Fibroblast of peridontal ligament (primary cell): ENCODE data around the gene FIZ1.

ENCODE experiments used
- DNase-seq: peaks from one replicate; pipeline ENCODE4 v3.0.0-alpha.2; 2010; ENCODE audit errors: extremely low read depth

FIZ1 gene, protein sequence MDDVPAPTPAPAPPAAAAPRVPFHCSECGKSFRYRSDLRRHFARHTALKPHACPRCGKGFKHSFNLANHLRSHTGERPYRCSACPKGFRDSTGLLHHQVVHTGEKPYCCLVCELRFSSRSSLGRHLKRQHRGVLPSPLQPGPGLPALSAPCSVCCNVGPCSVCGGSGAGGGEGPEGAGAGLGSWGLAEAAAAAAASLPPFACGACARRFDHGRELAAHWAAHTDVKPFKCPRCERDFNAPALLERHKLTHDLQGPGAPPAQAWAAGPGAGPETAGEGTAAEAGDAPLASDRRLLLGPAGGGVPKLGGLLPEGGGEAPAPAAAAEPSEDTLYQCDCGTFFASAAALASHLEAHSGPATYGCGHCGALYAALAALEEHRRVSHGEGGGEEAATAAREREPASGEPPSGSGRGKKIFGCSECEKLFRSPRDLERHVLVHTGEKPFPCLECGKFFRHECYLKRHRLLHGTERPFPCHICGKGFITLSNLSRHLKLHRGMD

DNA sequence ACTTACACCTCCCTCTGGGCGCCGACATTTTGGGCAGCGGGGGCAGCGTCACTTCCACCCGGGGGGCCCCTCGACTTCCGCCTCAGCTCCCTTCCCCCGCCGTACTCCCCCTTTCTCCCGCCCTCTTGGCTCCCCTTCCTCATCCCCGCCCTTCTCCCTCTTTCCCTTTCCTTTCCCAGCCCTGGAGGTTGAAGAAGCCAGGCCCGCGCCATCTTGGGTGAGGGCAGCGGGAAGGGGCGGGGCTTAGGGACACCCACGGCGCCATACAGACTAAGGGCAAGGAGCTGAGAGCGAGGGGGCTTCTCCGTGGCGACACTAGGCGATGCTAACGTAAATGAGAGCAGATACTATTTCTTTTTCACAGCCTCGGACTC, at the start of gene FIZ1:
Gene FIZ1, minus strand, starts transcription at position 50 of the 374 bp plus-strand sequence. CDS start 1,652 bp downstream, outside the sequence.
- peak; percentile 99 for DNase-seq

DNA sequence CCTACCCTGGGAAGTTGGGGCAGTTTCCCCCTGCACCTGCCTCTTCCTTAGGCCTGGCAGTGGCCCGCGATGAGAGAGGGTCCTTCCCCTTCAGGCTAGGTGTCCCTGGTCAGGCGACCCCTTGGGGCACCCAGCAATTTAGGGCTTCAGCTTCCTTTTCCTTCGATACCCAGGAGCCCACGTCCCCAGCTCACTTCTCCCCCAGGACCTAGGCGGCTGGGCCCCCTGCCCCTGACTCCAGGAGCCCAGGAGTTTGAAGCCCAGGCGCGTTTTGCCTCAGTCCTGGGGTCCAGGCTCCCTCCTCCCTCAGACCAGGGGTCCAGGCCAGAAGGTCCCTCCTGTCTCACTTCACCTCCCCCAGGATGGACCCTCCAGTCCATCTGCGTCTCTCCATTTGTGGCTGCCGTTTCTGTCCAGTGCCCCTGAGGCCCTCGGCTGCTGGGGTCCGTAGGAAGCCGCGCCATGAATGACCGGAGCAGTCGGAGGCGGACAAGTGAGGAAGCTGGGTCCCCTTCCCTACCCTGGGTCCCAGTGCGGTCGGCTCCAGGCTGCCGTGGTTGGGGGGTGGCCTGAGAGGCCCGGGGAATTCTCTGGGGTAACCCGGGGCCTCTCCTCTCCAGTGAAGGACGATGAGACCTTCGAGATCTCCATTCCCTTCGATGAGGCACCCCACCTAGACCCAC, 49.4 kb upstream of the FIZ1 start:
- no peak for DNase-seq

DNA sequence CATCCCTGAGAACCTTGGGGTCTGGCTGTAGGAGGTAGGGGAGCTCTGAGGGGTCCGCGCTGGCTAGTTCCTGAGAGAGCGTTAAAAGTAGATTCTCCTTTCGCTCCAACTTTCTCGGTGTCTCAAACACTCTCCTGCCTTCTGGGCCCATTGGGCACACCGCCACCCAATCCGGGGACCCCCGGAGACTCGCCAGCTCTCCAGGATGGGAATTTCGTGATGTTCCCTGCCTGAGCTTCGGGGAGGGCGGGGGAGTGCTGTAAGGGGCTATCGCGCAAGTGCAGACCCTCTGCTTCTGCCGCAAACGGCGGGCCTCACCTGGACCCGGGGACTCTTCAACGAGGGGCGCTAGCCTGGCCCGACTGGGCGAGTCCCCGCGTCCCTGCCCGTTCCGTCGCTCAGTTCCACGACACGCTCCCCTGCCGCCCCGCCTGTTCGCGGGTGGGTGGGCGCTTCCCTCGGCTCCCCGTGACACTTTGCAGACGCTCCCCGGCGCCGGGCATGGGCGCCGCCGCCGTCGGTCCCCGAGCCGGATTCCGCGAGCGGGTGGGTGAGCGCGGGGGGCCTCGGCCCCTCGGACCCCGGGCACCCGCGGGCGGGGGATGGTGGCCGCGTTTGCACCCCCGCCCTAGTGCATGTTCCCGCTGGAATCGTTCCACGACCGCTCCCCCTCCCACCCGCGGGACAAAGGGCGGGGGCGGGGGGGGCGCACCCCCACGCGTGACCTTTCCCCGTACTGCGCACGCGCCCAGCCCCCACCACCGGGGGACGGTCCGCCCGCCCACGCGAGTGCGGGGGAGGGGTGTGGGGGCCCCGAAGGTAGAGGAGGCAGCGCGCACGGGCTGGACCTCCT, 48.6 kb upstream of the FIZ1 start, which contains the start of gene CCDC106:
Gene CCDC106, plus strand, starts transcription at position 481 of the 853 bp plus-strand sequence. CDS start 835 bp downstream, outside the sequence.
- DNase-seq: peak; percentile 61

DNA sequence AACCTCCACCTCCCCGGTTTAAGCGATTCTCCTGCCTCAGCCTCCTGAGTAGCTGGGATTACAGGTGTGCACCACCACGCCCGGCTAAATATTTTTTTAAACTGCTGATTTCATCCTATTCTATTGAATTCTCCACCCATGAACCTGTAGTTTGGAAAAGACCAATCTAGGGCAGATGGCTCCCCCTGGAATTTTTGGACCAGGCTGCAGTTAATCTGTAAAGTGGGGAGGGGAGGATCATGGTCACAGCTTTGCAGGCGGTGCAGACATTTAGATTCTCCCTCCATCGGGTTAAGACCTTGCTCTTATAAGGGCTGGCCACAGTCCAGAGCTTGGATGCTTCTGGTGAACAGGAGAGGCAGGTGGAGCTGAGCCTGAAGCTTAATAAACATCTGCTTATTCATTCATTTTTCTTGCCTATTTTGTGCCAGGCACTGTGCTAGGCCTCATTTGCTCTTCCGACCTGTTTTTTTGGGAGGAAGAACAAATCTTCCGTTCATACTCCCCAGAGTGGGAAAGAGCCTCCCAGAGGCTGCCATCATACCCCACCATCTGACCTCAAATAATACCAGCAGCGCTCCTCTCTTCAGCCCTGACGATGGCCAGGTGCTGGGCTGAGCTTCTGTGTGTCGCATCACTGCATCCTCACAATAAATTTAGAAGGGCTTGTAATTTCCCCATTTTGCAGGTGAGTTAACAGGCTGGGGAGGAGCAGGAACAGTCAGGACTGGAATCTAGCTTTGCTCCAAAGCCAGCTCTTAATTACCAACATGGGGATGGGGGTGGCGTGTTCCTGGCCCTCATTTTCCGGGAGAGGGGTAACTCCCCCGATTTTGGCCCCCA, 47.8 kb upstream of the FIZ1 start:
- no peak for DNase-seq

DNA sequence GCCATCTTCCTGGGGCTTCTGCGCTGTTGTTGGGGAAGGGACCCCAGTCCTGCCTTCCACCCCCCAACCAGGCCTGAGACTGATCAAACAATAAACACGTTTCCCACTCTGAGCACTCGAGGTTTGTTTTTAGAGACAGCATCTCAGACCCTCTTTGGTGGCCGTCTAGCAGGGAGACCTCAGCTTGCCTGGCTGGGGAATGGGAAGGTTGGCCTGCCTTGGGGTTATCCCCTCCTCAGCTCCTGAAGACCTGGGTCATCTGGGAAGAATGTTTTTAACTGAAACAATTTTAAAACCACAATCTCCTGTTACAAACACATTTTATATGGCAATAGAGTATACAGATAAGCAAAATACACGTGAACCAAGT, 46.2 kb upstream of the FIZ1 start:
- DNase-seq: no peak

DNA sequence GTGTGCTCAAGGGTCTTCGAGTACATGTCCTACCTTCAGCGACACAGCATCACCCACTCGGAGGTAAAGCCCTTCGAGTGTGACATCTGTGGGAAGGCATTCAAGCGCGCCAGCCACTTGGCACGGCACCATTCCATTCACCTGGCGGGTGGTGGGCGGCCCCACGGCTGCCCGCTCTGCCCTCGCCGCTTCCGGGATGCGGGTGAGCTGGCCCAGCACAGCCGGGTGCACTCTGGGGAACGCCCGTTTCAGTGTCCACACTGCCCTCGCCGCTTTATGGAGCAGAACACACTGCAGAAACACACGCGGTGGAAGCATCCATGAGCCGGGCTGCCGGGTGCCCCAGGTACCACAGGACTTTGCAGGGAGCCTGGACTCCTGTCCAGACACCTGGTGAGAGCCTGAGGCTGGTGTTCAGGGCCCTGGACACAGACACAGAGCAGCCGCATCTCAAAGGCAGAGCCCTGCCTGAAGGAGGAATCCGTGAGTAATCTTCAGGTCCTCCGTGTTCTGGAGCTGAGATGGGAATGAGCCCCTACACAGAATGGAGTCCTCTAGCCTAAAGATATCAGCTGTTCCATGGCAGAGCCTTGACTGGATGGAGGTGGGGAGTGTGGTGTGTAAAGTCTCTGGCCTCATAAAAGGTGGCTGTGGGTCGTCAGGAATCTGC, 45.7 kb upstream of the FIZ1 start:
- no peak for DNase-seq

DNA sequence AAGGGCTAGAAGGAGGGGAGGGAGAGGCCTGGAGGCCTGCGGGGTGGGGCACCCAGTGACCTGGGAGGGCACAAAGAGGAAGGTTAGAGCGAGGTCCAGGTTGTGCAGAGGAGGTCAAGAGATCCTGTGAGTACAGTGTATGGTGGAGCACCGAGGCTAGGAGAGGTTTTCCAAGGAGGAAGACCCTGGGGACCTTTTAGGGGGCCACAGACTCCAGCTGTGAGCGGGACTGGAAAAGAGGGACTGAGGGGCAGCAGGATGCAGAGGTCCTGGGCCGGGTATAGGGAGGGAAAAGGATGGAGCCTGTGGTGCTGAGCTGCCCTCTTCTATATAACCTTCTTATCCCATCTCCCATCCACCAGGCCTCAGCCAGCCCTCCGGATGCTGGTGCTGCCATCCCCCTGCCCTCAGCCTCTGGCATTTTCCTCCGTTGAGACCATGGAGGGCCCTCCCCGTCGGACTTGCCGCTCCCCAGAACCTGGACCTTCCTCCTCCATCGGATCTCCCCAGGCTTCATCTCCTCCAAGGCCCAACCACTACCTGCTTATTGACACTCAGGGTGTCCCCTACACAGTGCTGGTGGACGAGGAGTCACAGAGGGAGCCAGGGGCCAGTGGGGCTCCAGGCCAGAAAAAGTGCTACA, 45.0 kb upstream of the FIZ1 start:
- no peak for DNase-seq

DNA sequence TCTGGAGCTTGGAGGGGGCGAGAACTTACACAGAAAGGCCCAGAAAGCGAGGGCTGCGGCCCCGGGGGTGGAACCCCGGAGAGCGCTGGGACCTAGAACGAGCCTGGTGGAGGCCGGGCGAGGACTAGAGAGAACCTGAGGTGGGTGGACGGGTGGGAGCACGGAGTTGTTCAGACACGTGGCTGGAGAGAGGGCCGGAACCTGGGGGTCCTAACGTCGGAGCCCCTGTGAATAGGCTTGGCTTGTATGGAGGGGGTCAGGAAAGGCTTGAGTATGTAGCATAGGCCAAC, 44.5 kb upstream of the FIZ1 start:
- DNase-seq: no peak

DNA sequence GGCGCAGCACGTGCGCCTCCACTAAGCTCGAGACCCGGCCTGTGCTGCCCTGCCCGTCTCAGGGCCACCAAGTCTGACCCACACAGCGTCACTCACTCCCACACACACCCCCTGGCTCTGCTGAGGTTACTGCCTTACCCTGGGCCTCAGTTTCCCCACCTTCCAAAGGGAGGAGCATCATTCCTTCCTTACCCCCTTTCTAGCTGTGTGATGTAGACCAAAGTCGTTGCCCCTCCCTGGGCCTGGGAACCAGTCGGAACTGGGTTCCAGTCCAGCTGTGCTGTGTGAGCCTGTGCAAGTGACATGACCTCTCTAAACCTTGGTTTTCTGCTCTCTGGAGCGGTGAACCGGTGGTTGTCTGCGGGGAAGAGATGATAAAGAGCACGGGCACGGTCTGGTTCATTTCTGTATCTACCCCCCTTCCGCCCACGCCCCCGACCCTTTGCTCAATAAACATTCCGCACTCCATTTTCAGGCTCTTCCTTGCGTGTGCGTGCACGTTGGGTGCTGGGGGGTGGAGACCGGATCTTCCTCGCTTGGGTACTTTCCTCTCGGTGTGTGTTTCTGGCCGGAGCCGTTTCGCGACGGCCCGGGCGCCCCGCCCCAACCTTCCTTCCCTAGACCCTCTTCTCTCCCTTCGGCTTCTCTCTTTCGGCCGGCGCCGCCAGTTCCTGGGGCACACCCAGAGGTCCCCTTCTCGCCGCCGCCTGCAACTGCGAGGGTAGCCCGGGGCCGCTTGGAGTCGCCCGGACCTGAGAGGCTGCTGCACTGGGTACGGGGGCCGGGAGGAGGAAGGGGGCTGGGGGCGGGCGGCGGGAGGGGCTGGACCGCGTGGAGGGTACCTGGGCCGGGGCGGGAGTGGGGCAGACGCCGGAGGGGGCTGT, 43.9 kb upstream of the FIZ1 start, which contains the start of gene ZNF581:
Gene ZNF581, plus strand, starts transcription at position 647 of the 884 bp plus-strand sequence. CDS start 923 bp downstream, outside the sequence.
- DNase-seq: peak; percentile 67

DNA sequence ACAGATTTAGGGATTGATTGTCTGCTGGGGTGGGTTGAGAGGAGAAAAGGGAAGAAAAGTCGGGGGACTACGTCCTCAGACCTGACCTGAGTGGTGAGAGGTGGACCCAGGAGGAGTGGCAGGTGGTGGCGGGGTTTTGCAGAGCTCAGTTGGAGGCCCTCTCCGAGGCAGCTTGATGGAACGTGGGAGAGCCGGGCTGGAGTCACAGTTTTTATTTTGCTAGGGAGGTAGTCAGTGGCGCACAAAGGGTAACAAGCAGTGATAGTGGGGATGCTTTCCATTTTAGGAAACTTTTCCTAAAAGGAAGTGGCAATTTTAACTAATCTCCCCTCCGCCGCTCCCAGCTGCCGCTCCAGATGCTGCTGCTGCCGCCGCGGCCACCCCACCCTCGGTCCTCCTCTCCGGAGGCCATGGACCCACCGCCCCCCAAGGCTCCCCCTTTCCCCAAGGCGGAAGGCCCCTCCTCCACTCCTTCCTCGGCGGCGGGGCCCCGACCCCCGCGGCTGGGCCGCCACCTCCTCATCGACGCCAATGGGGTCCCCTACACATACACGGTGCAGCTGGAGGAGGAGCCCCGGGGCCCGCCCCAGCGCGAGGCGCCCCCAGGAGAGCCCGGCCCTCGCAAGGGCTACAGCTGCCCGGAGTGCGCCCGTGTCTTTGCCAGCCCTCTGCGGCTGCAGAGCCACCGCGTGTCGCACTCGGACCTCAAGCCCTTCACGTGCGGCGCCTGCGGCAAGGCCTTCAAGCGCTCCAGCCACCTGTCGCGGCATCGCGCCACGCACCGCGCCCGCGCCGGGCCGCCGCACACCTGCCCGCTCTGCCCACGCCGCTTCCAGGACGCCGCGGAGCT, 43.1 kb upstream of the FIZ1 start:
- DNase-seq: no peak

DNA sequence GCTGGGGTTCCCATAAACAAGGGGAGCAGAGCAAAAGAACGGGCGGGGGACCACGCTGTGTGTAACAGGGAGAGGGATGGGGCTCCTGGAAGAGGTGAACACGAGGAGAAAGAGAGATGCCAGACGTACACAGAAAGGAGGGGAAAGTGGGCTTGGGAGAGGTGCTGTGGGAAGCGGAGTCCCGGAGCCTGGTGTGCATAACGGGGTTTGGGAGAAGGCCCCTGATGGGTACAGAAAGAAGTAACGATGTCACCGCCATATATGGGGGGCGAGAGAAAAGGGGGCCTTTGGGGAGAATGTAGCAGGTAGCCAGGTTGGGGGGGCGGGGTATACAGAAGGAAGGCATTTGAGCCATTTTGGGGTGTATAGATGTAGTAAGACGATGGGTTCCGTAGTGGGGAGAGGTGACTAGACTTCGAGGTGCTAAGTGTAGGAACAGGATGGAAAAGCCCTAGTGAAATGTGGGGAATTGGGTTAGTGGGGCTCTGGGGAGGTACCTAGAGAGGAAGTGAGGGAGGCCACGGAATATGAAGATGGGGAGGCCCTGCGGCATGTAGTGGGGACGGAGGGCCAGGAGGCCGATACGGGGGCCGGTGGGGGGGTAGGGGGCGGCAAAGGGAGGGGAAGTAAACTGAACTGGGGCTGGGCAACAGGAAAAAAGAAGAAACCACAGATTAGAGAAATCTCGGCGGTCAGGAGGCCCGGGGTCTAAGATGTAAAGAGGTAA, 42.3 kb upstream of the FIZ1 start:
- DNase-seq: peak; percentile 26

DNA sequence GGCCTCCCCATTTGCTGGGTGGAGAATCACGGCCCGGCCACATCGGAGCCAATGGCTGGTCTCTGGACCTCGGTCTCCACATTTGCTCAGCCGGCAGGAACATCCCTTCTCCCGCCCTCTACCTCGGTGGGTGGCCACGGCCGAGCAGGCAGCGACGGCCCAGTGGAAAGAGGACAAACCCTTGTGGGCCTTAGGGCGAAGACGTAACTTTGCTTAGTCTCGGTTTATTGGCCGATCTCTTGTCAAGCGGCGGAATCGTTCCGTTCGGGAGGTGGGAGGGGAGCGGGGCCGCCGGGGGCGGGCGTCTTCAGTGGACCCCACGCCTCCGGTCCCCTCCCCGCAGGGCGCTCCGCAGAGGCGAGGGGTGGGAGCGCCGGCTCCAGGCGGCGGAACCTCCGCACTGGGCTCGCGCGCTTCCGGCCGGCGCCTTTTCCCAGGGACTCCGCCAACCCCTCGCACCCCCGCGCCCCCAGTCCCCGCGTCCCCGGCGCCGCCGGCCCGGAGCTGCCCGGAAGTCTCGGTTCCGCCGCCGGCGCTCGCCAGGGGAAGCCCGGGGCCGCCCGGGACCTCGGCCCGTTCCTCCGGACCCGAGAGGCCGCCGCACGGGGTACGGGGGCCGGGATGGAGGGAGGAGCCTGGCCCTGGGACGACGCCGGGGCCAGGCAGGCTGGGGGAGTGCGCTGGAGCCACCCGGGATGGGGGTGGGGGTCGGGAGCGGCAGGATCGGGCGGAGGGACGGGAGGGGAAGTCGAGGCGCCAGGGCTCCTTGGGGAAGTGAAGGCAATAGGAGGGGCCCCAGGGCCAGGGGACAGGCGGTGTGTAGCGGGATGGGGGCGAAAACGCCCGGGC, 41.5 kb upstream of the FIZ1 start, which contains the start of gene ZNF580:
Gene ZNF580, plus strand, starts transcription at position 426 of the 849 bp plus-strand sequence. CDS start 1,507 bp downstream, outside the sequence.
- DNase-seq: peak; percentile 79

DNA sequence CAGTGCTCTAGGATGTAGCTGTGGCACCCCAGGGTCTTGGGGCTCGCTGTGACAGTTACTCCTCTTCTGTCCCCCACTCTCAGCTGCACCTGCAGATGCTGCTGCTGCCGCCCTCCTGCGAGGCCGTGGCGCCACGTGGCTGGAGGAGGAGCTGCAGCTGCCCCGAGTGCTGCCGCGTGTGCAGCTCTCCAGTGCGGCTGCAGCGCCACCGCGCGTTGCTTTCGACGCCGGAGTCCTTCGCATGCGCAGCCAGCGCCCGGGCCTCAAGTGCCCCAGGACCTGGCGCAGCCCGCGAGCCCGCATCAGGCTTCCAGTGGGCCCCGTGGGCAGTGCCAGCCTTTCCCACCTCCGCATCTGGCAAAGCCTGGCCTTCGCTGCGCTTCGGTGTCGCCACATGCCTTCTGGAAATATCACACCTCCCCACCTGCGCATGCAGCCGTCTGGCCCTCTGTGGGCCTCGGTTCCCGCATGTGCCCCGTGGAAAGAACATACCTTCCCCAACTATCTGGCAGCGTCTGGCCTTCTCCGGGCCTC, 40.8 kb upstream of the FIZ1 start:
- DNase-seq: peak; percentile 58

DNA sequence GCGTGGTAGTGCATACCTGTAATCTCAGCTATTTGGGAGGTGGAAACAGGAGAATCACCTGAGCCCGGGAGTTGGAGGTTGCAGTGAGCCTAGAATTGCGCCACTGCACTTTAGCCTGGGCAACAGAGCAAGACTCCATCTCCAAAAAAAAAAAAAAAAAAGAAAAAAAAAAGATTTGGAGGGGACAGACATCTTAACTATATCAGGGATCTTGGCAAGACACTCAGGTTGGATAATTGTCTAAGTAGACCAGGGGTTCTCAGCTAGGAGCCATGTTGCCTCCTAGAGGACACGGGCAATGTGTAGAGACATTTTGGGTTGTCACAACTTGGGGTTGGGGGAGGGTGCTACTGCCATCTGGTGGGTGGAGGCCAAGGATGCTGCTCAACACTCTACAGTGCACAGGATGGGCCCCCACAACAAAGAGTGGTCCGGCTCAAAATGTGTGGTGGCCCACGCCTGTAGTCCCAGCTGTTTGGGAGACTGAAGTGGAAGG, 39.6 kb upstream of the FIZ1 start:
- no peak for DNase-seq

DNA sequence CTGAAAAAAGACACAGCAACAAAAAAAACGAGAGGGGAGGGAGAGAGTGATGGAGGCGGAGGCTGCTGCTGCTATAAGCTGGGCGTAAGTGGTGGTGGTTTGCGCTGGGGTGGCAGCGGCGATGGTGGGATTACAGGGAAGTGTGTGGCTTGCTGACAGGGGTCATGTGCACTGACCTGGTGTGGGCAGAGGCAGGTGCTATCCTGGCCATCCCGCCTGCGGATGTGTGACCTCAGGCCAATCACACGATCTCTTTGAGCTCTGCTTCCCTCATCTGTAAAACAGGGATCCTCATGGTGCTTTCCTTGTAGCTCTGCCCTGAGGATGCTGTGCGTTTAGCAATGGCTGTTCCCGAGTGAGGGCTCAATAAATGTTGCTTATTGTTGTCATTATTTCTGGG, 38.2 kb upstream of the FIZ1 start:
- DNase-seq: no peak

DNA sequence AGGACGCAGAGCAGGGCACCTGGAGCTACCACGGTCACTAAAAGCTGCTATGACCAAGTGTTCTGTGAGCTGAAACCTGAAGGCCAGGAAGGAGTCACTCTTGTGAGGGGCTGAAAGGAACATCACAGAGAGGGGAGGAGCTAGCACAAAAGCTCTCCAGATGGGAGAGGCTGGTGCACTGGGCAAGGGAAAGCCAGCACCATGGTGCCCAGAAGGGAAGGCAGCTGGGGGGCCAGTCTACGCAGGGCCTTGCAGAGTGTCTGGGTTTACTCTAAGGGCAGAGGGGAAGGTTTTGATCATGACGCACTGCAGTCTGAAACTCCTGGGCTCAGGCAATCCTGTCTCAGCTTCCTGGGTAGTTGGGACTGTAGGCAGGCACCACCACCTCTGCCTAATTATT, 37.4 kb upstream of the FIZ1 start:
- no peak for DNase-seq
